Liver (tissue), 3 donors: ENCODE data around the gene PLEKHN1.

Experiments used
- ATF3 ChIP-seq: IDR thresholded peaks from 2 replicates; pipeline ENCODE4 v1.6.1; 2016; ENCODE audit warnings: antibody characterized with exemption
- CTCF ChIP-seq: fragments of 150-350 bp; IDR thresholded peaks from 2 replicates; pipeline ENCODE4 v1.5.1; 2017; ENCODE audit warnings: improper control_type of control experiment, low read depth, low read length; ENCODE audit not compliant: missing input control
- GABPA ChIP-seq, 2 donors: IDR thresholded peaks in 1 of 2; conservative IDR thresholded peaks in 1 of 2; 2 replicates each; pipeline ENCODE4 v1.6.1; 2016; ENCODE audit warnings: antibody characterized with exemption in 2 of 2, mild to moderate bottlenecking in 1 of 2, moderate library complexity in 1 of 2
- JUND ChIP-seq, 2 donors: IDR thresholded peaks; 2 replicates each; pipeline ENCODE4 v1.6.1; 2016; ENCODE audit warnings: antibody characterized with exemption in 2 of 2
- MAX ChIP-seq: IDR thresholded peaks from 2 replicates; pipeline ENCODE4 v1.6.1; 2016; ENCODE audit warnings: antibody characterized with exemption
- RAD21 ChIP-seq, 2 donors: IDR thresholded peaks; 2 replicates each; pipeline ENCODE4 v1.6.1; 2016; ENCODE audit warnings: antibody characterized with exemption in 2 of 2, mild to moderate bottlenecking in 2 of 2
- REST ChIP-seq: IDR thresholded peaks from 2 replicates; pipeline ENCODE4 v1.6.1; 2016; ENCODE audit warnings: antibody characterized with exemption, mild to moderate bottlenecking
- SP1 ChIP-seq: IDR thresholded peaks from 2 replicates; pipeline ENCODE4 v1.6.1; 2018; ENCODE audit warnings: antibody characterized with exemption, mild to moderate bottlenecking
- YY1 ChIP-seq: IDR thresholded peaks from 2 replicates; pipeline ENCODE4 v1.6.1; 2016; ENCODE audit warnings: antibody characterized with exemption, mild to moderate bottlenecking
- ZBTB33 ChIP-seq: IDR thresholded peaks from 2 replicates; pipeline ENCODE4 v1.6.1; 2016; ENCODE audit warnings: antibody characterized with exemption
- donor health status: healthy.
- donor health status: healthy.

- TF ChIP-seq CTCF (no peak), JUND (IDR thresholded peaks at IDR 0.05) (no peak), GABPA (IDR thresholded peaks at IDR 0.05 in 1 of 2, conservative IDR thresholded peaks at IDR 0.05 in 1 of 2) (no peak), ZBTB33 (no peak), MAX (no peak), SP1 (no peak), YY1 (no peak), RAD21 (IDR thresholded peaks at IDR 0.05) (no peak), ATF3 (no peak), REST (no peak)
Measured at GRCh38 chr1:917076-917459, 49.2 kb upstream of the PLEKHN1 start.
